ENCODE measurements around the gene SMARCA4.
"Not testable (repeated sequence)": the region's sequence is repeated elsewhere in the genome, so short reads cannot be mapped to it uniquely, and the experiment has no call there.

The SMARCA4 gene

DNA sequence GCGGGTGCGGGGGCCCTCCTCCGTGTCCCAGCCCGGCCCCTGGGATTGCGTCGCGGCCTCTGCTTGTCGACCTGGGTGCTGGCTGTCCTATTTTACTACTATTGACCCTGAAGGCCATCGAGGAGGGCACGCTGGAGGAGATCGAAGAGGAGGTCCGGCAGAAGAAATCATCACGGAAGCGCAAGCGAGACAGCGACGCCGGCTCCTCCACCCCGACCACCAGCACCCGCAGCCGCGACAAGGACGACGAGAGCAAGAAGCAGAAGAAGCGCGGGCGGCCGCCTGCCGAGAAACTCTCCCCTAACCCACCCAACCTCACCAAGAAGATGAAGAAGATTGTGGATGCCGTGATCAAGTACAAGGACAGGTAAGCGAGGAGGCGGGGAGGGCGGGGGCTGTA lies 80.4 kb downstream of the SMARCA4 start:
- DNase-seq = no peak

- DNase-seq = no peak
These were observed 81.3 kb downstream of the SMARCA4 start for GRCh38 chr19:11041966-11042627.

GRCh38 chr19:11044431-11044830 lies 83.6 kb downstream of the SMARCA4 start:
- DNase-seq = no peak

- no peak for DNase-seq
These were observed 84.7 kb downstream of the SMARCA4 start for GRCh38 chr19:11045536-11045935.

DNA sequence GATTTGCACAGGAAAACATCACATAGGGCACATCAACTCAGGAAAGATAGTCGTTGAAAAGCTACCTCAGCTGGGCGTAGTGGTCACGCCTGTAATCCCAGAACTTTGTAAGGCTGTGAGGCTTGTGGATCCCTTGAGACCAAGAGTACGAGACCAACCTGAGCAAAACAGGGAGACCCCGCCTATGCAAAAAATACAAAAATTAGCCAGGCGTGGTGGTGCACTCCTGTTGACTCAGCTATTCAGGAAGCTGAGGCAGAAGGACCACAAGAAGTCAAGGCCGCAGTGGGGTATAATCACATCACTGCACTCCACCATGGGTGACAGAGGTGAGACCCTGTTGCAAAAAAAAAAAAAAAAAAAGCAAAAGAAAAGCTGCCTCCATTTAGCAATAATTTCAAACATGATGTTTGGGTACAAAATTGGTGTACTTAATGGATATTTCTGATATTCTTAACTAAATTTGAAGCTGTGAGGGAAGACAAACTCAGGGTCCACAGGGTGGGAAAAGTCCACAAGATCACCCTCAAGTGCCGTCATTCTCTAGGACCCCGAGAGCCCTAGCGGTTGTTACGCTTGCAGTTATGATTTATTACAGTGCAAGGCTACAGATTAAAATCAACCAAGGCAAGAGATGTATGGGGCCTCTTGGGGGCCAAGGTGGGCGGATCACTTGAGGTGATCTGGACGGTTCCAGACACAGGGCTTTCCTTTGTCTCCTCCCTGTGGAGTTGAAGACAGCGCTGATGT lies 86.0 kb downstream of the SMARCA4 start:
- no peak for DNase-seq

DNA sequence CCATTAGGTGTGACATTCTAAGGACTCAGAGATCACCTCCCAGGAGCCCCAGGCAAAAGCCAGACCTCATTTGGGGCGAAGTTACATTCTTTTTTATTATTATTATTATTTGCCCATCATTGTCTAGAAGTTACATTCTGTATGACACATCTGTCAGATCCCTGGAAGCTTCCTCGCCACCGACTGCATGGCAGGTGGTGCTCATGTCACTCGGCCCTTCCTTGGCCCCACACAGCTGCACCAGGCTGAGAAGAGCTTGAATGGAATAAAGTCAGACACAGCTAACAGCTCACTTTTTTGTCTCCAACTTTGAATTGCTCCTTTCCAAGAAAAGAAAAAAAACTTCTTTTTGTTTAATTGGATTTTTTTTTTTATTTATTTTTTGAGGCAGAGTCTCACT lies 87.0 kb downstream of the SMARCA4 start:
- no peak for DNase-seq

DNA sequence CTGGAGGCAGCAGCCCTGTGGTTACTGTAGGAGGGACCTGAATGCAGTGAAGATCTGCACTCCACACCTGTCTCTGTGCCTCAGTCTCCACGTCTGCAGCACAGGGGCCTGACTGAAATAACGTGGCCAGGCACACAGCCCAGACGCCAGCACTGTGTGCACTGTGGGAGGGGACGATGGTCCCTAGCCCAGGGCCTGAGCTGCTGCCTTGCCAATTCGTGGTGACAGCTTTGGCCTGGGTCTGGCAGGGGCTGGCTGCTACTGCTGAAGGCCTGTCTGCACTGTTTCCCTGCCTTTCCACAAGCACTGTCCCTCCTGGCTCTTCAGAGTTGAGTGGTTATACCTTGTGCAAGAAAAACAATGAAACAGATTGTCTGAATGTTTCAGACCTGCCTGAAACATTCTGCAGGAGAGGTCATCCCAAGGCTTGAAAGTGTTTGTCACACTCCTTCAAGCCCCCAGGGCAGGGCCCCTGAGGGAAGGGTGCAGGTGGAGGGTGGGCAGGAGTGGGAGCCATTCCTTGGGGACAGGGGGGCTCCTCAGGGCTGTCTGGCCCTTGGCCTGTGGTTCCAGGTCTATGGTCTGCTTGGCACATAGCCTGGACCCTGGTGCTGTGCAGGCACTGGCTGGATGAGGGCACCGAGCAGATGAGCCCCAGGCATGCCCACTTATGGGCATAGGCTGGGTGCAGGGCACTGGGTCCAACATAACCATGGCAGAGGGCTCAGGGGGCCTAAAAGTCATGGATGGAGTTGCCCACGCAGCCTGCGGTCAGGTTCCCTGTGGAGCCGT lies 89.7 kb downstream of the SMARCA4 start:
- no peak for DNase-seq

DNA sequence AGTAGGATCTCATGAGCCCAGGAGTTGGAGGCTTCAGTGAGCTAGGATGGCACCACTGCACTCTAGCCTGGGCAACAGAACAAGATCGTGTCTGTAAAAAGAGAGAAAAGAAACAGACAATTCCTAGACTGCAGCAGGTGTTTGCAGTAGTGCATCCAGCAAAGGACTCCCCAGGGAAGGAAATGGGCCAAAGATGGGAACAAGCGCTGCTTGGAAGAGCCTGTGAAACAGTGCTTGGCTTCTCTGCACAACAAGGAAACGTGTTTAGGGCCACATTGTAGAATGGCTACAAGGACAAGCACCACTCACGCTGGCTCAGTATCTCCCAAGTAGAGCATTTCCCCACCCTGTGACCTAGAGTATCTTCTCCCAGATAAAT lies 93.0 kb downstream of the SMARCA4 start:
- no peak for DNase-seq

DNA sequence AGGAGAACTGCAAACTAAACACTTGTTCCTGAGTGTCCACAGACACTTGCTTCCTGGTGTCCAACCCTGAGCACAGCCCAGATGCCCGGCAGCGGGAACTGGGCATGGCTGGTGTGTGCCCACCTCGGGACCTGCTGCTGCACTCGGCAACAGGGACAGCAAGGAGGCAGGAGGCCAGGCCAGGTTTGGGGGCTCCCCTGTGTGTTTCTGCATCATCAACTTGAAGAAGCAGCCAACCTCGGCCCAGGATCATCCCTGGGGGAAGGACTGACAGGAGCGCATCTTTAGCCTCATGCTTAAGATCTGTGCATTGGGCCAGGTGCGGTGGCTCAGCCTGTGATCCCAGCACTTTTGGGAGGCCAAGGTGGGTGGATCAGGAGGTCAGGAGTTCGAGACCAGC lies 93.4 kb downstream of the SMARCA4 start:
- no peak for DNase-seq

DNA sequence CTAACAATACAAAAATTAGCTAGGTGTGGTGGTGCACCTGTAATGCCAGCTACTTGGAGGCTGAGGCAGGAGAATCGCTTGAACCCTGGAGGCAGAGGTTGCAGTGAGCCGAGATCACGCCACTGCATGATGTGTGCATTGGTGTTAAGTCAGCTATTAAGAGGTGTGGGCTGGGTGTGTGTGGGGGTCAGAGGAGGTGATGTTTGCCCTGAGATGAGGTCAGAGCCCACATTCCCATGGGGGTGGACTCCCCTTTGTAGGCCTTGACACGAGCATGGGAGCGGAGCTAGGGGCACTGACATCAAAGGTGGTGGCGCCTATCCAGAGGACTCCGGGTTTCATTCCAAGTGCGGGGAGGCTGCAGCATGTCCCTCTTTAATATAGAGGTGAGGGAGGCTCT lies 93.8 kb downstream of the SMARCA4 start:
- DNase-seq = no peak

DNA sequence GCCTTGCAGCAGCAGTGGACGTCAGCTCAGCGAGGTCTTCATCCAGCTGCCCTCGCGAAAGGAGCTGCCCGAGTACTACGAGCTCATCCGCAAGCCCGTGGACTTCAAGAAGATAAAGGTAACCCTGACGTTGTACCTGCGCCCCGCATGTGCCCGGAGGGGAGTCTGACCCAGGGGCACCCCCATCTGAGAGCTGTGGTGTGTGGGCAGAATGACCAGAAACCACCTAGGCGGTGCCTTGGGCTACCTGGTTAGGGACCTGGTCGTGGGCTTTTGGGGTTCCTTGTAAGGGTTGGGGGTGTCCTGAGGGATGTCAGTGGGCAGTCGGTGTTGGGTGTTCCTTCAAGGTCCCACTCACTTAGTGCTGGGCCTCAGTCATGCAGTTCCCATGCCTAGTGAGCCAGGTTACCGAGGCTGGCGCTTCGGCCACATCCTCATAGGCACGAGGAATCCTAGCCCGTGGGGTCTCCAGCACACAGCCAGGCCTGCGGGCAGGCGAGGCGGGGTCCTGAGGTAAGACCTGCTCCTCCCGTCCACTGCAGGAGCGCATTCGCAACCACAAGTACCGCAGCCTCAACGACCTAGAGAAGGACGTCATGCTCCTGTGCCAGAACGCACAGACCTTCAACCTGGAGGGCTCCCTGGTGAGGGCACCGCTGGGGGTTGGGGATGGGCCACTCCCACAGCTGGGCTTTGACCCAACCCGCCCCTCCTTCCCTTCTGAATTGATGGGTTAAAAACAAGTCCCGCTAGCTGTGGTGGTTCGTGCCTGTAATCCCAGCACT lies 97.6 kb downstream of the SMARCA4 start:
- no peak for DNase-seq

DNA sequence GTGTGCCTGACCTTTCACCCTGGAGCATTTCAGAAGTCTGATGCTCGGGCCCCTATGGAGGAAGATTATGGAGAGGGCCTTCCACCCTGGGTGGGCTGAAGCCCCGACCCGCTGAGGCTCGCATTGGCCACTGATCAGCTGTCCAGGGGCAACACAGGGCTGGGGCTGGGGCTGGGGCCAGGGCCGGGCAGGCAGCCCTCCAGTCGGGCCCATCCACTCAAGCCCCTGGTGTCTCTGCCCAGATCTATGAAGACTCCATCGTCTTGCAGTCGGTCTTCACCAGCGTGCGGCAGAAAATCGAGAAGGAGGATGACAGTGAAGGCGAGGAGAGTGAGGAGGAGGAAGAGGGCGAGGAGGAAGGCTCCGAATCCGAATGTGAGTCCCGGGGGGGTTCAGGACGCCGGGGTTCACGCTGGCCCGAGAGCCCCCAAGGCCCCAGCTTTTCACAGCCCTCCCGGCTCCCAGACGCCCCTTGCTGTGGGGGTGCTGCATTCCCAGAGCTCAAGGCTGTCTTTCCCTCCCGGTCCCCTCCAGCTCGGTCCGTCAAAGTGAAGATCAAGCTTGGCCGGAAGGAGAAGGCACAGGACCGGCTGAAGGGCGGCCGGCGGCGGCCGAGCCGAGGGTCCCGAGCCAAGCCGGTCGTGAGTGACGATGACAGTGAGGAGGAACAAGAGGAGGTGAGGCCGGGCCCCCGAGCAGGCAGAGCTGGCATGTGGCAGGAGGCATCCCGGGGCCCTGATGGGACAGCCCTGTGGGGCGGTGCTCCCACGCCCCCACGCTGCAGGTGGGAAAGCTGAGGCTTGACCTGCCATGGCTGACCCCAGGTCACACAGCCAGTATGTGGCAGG lies 98.9 kb downstream of the SMARCA4 start:
- no peak for DNase-seq

- no peak for DNase-seq
These were observed 101.1 kb downstream of the SMARCA4 start for GRCh38 chr19:11061952-11062351.

DNA sequence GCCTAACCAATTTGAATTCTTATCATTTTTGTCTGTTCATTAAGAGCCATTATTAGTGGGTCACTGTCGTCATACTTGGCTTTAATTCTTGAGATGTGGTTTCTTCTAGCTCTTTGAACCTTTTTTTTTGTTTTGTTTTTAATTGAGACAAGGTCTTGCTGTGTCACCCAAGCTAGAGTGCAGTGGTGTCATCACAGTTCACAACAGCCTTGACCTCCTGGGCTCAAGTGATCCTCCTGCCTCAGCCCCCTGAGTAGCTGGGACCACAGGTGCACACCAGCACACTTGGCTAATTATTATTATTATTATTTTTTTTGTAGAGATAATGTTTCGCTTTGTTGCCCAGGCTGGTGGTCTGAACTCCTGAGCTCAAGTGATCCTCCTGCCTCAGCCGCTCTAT lies 102.6 kb downstream of the SMARCA4 start:
- DNase-seq = no peak

- no peak for DNase-seq
These were observed 104.0 kb downstream of the SMARCA4 start for GRCh38 chr19:11064831-11065303.

DNA sequence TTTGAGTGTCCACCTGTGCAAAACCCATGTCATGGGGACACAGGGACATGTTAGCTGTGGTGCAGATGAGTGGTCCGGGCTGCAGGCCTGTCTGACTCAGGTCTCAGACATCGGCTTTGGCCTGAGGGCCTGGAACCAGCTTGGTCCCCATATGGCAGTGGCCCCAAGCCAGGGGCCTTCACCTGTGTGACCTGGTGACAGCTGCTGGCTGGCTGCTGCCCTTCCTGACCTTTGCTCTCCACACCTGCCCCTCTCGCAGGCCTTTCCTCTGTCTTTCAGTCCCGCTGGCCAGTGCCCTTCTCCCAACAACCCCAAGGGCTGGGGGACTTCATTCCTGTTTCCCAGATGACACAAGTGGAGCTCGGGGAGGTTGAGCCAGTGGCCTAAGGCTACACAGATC lies 105.5 kb downstream of the SMARCA4 start:
- no peak for DNase-seq

DNA sequence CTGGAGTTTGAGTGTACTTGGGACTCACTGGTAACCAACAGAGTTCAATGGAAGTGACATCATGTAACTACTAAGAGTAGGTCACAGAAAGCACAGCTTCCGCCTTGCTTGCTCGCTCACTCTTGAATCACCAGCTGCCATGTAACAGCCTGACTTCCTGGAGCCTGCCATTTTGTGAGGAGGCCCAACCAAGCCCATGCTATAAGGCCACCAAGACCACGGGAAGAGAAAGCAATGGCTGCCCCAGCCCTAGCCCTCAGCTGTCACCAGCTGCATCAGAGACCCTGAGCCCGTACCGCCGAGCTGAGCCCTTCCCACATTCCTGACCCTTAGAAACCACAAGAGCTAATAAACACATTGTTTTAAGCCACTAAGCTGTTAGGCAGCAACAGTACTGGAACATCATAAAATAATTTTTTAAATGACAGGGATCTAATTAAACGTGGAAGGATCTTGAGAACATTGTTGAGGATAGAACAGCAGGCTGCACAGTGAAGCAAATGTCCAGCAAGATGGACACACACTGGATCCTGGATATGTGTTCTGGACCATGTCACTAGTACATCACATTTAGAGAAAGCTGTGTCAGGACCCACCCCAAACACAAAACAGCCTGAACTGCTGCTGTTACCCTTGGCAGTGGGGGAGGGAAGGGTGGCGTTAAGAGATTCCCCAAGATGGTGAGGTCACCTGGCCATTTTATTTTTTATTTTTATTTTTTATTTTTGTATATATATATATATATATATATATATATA lies 106.7 kb downstream of the SMARCA4 start:
- no peak for DNase-seq

DNA sequence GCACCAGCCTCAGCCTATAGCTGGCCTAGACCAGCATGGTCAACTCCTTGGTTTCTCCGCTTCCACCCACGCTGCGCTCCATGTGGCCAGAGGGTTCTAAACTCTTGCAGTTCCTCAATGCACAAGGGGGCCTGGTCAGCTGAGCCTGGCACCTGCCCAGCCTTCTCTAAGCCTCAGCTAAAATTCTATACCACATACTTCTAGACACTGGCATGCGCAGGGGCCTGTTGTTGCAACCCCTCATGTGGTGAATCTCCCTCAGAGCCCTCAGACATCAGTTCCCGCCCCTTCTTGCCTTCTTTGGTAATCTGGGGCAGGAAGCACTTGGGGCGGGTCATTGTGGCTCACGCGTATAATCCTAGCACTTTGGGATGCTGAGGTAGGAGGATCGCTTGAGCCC lies 108.7 kb downstream of the SMARCA4 start:
- DNase-seq = no peak

DNA sequence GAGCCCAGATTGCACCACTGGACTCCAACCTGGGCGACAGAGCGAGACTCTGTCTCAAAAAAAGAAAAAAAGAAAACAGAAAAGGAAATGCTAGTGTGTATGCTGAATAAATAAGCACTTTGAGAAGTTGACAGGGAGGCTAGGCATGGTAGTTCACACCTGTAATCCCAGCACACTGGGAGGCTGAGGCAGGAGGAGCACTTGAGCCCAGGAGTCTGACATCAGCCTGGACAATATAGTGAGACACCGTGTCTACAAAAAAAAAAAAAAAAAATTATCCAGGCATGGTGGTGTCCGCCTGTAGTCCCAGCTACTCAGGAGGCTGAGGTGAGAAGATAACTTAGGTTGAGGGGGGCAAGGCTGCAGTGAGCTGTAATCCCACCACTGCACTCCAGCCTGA lies 109.3 kb downstream of the SMARCA4 start:
- DNase-seq = no peak

GRCh38 chr19:11073568-11073967 lies 112.7 kb downstream of the SMARCA4 start:
- no peak for DNase-seq

DNA sequence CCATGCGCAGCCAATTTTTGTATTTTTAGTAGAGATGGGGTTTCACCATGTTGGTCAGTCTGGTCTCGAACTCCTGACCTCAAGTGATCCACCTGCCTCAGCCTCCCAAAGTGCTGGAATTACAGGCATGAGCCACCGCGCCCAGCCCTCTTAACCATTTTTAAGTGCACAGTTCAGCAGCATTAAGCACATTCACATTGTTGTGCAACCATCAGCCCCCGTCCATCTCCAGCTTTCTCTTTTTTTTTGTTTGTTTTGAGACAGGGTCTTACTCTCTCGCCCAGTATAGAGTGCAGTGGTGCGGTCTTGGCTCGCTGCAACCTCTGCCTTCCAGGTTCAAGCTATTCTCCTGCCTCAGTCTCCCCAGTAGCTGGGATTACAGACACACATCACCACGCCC lies 116.0 kb downstream of the SMARCA4 start:
- not testable (repeated sequence) for DNase-seq

Measured in central memory CD4-positive, alpha-beta T cell (primary cell).